Ovary (tissue), 9 donors: Measurements from ENCODE around the gene POLD3. TPM values are rescaled to one million over a fixed set of nuclear protein-coding genes. Genes with fewer than 3 reads are reported as not detected.
A peak's percentile ranks its signal among the peaks of the same experiment; 100 is the strongest.

Source experiments
- DNase-seq, 5 donors: peaks; one replicate each; pipeline ENCODE4 v3.0.0-alpha.2; 2019 to 2020
- H3K27ac ChIP-seq, 2 donors: fragments of 200-600 bp; one replicate each; pipeline versions ENCODE4 v1.5.1 to v1.8.0; 2019 to 2022
- H3K27me3 ChIP-seq: fragments of 200-600 bp; one replicate; pipeline ENCODE4 v1.8.0; 2022
- H3K36me3 ChIP-seq: fragments of 200-600 bp; sonication (generic); one replicate; pipeline ENCODE4 v1.5.1; 2019
- H3K4me1 ChIP-seq: one replicate; pipeline ENCODE4 v1.8.1; 2013; ENCODE audit warnings: mild to moderate bottlenecking, moderate library complexity; ENCODE audit not compliant: insufficient read depth
- H3K4me3 ChIP-seq: fragments of 200-600 bp; sonication (generic); one replicate; pipeline ENCODE4 v1.5.1; 2017
- H3K9me3 ChIP-seq, 2 donors: fragments of 200-600 bp in 1 of 2; sonication (generic) in 1 of 2; one replicate each; pipeline versions ENCODE4 v1.5.1 to v1.8.1; 2013 to 2019; ENCODE audit warnings: mild to moderate bottlenecking in 1 of 2, moderate library complexity in 1 of 2
- EP300 ChIP-seq: sonication (generic); formaldehyde crosslinking; IDR thresholded peaks from one replicate; pipeline ENCODE4 v1.6.1; 2017; ENCODE audit warnings: antibody characterized with exemption
- POLR2A ChIP-seq: fragments of 450-650 bp; IDR thresholded peaks from one replicate; pipeline ENCODE4 v1.6.1; 2017; ENCODE audit warnings: antibody characterized with exemption, mild to moderate bottlenecking, moderate library complexity
- WGBS, 3 donors: extraction: QIAGEN DNeasy Blood & Tissue Kit in 1 of 3; methylation state at CpG; one replicate each; pipeline versions ENCODE4 v1.1.5 to v1.1.7; 2013 to 2017; 5-methylcytosine and 5-hydroxymethylcytosine counted together
- intact Hi-C, 4 donors: fragments of 100-400 bp; cut with DNase I; formaldehyde crosslinking; loops; one replicate each; pipeline versions ENCODE4 v1.11.0 to v1.15.1; 2022 to 2023
- polyA plus RNA-seq, 2 donors: library from polyadenylated mRNA; stranded (reverse); fragments of 200-250 nt in 1 of 2; fragments of 350-450 nt in 1 of 2; fragmentation: Illumina TruSeq in 1 of 2; extraction: RNeasy Lipid Tissue Mini Kit (QIAGEN cat#74804) in 1 of 2; gene quantifications; one replicate each; pipeline ENCODE4 v1.2.3, GENCODE V29; 2013 to 2014
- total RNA-seq, 7 donors: library from RNA; depleted of rRNA in 2 of 7; stranded (reverse); fragments of >200 nt in 2 of 7; fragmentation: NEBNext Ultra II Directional in 3 of 7; extraction: Animal tissue kit (Norgen Biotek cat#: 25700) in 3 of 7; gene quantifications; one replicate each; pipeline versions ENCODE4 v1.1.0 to v1.2.4, GENCODE V29; 2016 to 2023
- TF ChIP-seq, protein P1 (sequence below), 3 donors: fragments of 450-650 bp in 2 of 3; fragments of 200-600 bp in 1 of 3; IDR thresholded peaks; one replicate each; pipeline versions ENCODE4 v1.5.1 to v1.8.0; 2016 to 2022; ENCODE audit warnings: antibody characterized with exemption in 3 of 3, mild to moderate bottlenecking in 1 of 3
- donor health status: DM: no; HTN: no; CAD: no; lungs with moderate emphysema.
- donor health status: DM: no; HTN: no; CAD: no.
- donor health status: Bipolar disorder and iron deficiency.
- donor health status: DM: yes; HTN: yes; CAD: no.
- donor health status: DM: no; HTN: no; CAD: no.
- donor health status: DM: yes; HTN: yes; CAD: no.

Gene POLD3
- total and polyA plus RNA-seq, 9 donors = 8.2 to 19.0 (median 17.0) TPM

DNA sequence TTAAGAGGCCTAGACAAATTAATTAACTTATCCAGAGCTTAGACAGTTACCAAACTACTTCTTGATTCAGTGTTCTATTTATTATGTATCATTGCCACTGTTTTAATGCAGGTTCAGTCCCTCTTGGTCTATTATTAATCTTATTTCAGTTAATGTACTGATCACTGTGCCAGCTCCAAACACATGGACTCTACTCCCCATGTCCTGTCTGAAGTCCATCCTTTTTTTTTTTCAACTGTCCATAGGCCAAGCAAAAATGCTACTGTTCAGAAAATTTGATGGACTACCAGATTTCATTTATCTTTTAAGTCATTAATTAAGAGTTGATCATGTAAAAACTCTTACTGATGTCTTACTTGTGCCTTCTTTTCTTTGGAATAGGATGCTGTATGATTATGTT, 11.9 kb downstream of the POLD3 start:
- intact Hi-C loops = loop anchor here in 1 of 4 donors (10.0 kb wide), 1 partner anchor 130 kb away; the partner anchor contains the start of gene CHRDL2
- Histone ChIP-seq H3K9me3 (no peaks in the 10 kb centered on the region), H3K4me1 (no peaks in the 10 kb centered on the region), H3K27me3 (no peaks in the 10 kb centered on the region), H3K36me3 (no peaks in the 10 kb centered on the region), H3K4me3 (no peak overlapping the region), H3K27ac (no peak overlapping the region)
- TF ChIP-seq, protein P1, sequence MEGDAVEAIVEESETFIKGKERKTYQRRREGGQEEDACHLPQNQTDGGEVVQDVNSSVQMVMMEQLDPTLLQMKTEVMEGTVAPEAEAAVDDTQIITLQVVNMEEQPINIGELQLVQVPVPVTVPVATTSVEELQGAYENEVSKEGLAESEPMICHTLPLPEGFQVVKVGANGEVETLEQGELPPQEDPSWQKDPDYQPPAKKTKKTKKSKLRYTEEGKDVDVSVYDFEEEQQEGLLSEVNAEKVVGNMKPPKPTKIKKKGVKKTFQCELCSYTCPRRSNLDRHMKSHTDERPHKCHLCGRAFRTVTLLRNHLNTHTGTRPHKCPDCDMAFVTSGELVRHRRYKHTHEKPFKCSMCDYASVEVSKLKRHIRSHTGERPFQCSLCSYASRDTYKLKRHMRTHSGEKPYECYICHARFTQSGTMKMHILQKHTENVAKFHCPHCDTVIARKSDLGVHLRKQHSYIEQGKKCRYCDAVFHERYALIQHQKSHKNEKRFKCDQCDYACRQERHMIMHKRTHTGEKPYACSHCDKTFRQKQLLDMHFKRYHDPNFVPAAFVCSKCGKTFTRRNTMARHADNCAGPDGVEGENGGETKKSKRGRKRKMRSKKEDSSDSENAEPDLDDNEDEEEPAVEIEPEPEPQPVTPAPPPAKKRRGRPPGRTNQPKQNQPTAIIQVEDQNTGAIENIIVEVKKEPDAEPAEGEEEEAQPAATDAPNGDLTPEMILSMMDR (IDR thresholded peaks at IDR 0.05) = no peak
- TF ChIP-seq EP300 (no peak), POLR2A (no peak)
- no peak for DNase-seq

DNA sequence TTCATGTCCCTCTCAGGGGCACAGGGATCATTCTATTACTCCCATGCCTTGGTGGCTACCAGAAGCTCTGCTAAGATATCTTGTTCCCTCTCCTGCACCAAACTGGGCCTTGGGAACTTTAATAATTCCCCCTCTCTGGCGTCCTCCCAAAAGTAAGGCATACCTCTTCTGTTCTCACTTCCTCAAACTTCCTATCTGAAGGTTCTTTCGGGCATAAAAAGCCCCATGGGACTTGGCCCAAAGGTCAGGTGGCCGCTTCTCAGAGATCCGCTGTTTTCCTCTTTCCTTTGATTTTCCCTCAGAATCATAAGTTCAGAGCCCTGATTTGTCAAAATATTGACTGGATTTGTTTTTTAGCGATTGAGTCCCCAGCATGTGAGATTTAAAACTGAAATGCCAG, 13.0 kb downstream of the POLD3 start:
- Histone ChIP-seq H3K4me3 (no peak overlapping the region), H3K27me3 (no peaks in the 10 kb centered on the region), H3K36me3 (no peaks in the 10 kb centered on the region), H3K27ac (no peak overlapping the region), H3K9me3 (no peaks in the 10 kb centered on the region), H3K4me1 (no peaks in the 10 kb centered on the region)
- intact Hi-C loops = loop anchor here in 2 of 4 donors (5.0 to 10.0 kb wide), 2 partner anchors 122 to 129 kb away; partner anchors contain the start of gene CHRDL2 (in 1 of the 2)
- TF ChIP-seq, protein P1 (IDR thresholded peaks at IDR 0.05) = no peak
- no peak for TF ChIP-seq POLR2A
- no peak for TF ChIP-seq EP300
- DNase-seq = no peak
- 82 to 93% (median 91%) methylated on average over 5 of the region's 5 CpGs for WGBS, 3 donors

DNA sequence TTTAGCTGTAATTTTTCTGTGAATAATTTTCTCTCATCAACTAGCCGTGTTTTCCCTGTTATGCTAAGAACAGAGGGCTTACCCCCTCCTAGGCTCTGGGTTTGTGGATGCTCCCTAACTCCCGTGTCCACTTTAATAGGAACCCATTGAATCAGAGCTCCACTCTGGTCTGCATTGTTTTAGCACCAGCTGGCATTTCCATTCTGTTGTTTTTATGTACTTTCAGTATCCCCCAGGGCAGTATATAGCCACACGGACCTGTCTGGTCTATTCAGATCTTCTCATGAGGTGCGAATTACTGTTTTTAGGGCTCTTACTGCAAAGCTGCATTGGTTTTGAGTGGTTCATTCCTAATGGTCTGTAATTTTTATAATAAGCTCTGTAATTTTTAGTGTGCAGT, 16.0 kb downstream of the POLD3 start:
- Histone ChIP-seq H3K9me3 (no peaks in the 10 kb centered on the region), H3K27ac (no peak overlapping the region), H3K27me3 (no peaks in the 10 kb centered on the region), H3K4me3 (no peak overlapping the region), H3K4me1 (no peaks in the 10 kb centered on the region), H3K36me3 (no peaks in the 10 kb centered on the region)
- WGBS, 3 donors = 85 to 88% (median 86%) methylated on average over 4 of the region's 4 CpGs
- TF ChIP-seq POLR2A (no peak), EP300 (no peak)
- TF ChIP-seq, protein P1 (IDR thresholded peaks at IDR 0.05) = no peak
- DNase-seq = no peak
- intact Hi-C loops = loop anchor here in 2 of 4 donors (5.0 to 10.0 kb wide), 2 partner anchors 119 to 126 kb away; partner anchors contain the start of gene CHRDL2 (in 1 of the 2)

DNA sequence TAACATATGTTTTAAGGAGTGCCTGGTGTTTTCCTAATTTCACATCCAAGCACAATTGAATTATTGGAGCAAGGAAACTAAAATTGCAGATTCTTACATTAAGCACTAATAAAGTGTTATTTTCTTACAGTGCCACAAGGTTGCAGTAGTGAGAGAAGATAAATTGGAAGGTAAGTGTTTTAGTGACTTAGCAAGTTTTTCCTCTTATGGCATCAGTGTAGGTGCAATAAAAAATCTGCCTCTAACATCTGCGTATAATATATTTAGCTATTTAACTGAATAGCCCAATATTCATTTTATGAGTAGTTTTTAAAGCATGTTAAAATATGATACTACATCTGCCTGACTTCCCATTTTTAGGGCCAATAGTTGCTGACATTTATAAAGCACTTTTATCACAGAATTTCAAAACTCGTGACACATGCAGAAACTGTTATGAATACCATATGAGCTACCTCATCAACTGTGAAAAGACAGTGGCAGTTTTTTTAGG, 19.0 kb downstream of the POLD3 start:
- Histone ChIP-seq H3K27ac (no peak overlapping the region), H3K9me3 (no peaks in the 10 kb centered on the region), H3K4me1 (no peaks in the 10 kb centered on the region), H3K27me3 (no peaks in the 10 kb centered on the region), H3K4me3 (no peak overlapping the region), H3K36me3 (no peaks in the 10 kb centered on the region)
- WGBS, 3 donors = 18 to 25% (median 23%) methylated on average over 2 of the region's 2 CpGs
- no peak for DNase-seq
- intact Hi-C loops = no loop called here
- no peak for TF ChIP-seq POLR2A
- TF ChIP-seq EP300 = no peak
- TF ChIP-seq, protein P1 (IDR thresholded peaks at IDR 0.05) = peak in 2 of 3 donors; percentile 41 to 43
